ENCODE data around the gene HTR4.

GRCh38 chr5:148686660-148687059, 32.3 kb upstream of the HTR4 start:
- TF ChIP-seq CTCF (IDR thresholded peaks at IDR 0.05; ENCODE audit: low read length) (no peak), EZH2phosphoT487 (IDR thresholded peaks at IDR 0.05; ENCODE audit: low read length) (no peak), EZH2 (optimal IDR thresholded peaks at IDR 0.05; ENCODE audit: low read depth, low read length) (no peak)
